GM21447 (cell line): ENCODE data around the gene LELP1.
"Not testable (repeated sequence)": the region's sequence is repeated elsewhere in the genome, so short reads cannot be mapped to it uniquely, and the experiment has no call there.

ENCODE experiments used
- ATAC-seq: cut with Tn5 transposase; IDR thresholded peaks from one replicate; pipeline ENCODE4 v1.9.1; 2021; ENCODE audit not compliant: unreplicated experiment

LELP1 gene

DNA sequence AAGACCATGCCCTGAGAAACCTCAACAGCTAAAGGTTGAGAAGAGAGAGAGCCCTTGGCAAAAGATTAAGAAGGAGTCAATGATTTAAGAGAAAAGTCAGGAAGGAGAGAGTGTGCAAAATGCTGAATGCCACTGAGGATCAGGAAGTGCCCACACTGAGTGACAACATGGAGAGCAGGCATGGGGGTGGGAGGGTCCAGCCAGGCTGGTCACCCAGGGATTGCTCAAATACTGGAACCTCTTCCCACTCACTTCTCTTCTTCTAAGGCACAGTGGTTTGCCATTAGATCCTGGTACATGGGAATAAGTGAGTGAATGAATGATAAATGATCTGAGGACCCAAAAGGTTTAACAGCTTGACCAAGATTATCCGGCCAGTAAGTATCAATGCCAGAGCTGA, 25.3 kb downstream of the LELP1 start:
- ATAC-seq = no peak

GRCh38 chr1:153229076-153229829, 26.0 kb downstream of the LELP1 start:
- not testable (repeated sequence) for ATAC-seq

DNA sequence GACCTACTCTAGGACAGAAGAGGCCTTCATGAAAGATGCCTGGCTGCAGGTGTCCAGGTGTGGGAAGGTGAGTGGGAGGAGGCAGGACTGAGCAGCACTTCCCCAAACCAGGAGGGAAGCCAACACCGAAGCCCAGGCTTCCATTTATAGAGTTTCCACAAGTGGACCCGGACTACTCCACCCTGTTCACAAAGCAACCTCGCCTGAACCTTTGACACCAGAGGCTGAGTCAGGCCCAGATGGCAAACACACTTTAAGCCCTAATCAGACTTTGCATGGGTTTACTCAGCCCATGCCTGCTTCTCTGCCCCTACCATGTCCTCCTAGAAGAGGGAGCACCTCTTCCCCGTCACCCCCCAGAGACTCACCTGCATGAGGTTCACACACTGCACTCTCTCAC, 28.1 kb downstream of the LELP1 start:
- ATAC-seq = no peak

DNA sequence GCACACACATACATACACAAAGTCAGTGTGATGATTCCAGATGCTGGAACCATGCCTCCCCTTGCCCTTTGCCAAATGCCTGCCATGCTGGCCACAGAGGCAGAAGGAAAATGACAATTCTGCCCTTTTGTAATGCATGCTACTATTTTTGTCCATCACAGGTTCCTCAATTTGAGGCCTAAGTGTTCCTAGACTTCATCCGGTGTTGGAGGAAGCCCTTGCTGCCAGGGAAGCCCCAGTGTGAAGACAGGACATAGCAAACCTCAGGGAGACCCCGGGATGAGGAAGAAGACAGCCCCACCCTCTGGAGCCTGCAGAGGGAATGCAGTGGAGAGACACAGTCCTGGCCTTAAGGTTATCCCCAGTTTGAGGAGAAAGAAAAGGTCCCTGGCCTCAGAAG, 28.6 kb downstream of the LELP1 start:
- no peak for ATAC-seq

- ATAC-seq = no peak
Measured at GRCh38 chr1:153232553-153232952, 29.3 kb downstream of the LELP1 start.

DNA sequence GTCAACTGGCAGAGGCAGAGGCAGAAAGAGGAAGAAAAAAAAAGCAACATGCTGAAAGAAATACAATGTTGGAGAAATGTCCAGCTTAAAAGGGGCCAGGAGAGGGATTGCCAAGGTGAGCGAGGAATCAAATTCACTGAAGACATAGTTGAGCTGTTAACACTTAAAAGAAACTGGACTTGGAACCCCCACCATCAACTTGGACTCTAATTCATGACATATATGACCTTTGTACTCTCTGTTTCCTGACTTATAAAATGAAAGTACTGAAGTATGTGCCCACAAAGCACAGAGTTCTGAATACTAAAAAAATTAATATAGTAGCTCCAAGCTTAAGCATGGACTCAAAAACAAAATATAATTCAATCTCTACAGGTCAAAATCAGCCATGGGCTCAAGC, 30.2 kb downstream of the LELP1 start:
- ATAC-seq = no peak

GRCh38 chr1:153238527-153238926, 35.3 kb downstream of the LELP1 start:
- no peak for ATAC-seq

DNA sequence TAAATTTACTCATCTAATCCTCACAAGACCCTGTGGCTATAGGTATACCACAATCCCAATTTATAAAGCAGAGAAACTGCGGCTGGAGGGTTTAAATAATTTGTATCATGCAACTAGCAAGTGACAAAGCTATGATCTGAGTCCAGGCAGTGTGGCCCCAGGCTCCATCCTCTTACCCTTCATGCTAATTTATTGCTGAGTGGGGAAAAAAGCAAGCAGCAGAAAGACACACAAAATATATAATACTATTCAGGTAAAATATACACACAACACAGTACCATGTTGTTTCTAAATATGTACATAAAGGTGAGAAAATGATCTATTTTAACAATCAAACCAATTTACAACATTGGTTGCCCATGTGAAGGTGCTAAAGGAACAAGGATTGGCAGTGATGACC, 38.9 kb downstream of the LELP1 start:
- no peak for ATAC-seq

GRCh38 chr1:153245466-153245865, 42.2 kb downstream of the LELP1 start:
- no peak for ATAC-seq

- no peak for ATAC-seq
Measured at GRCh38 chr1:153246018-153246417, 42.8 kb downstream of the LELP1 start.

GRCh38 chr1:153246825-153247224, 43.6 kb downstream of the LELP1 start:
- ATAC-seq = no peak

DNA sequence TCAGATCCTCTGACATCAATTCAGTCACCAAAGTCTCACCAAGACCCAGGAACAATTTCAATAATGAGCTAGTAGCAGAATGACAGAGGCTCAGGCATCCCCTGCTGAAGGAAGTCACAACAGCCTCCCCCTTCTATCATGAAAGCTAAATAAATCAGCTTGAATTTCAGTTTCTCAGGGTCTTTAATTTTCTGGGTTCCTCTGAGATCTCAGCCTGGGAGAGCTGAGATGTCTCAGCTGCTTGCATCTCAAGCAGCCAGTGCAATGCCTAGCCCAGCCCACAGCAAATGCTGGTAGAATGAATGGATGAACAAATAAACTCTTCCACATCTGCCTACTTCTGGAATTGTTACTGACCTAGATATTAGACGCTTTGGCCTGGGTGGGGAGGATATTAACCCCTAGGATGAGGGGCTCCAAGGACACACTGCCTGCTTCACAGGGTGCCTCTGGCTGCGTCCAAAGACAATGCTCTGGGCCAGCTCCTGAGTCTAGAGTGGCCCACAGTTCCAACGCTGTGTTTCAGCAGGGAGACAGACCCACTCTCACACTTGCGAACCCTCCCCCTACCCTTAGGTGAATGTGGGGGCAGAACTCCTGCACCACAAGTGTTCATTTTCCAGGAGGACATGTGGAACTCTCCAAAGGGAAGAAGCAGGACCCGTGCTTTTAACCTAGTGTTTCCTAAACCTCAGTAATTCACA, 45.1 kb downstream of the LELP1 start:
- no peak for ATAC-seq

- no peak for ATAC-seq
Measured at GRCh38 chr1:153250166-153250565, 46.9 kb downstream of the LELP1 start.

DNA sequence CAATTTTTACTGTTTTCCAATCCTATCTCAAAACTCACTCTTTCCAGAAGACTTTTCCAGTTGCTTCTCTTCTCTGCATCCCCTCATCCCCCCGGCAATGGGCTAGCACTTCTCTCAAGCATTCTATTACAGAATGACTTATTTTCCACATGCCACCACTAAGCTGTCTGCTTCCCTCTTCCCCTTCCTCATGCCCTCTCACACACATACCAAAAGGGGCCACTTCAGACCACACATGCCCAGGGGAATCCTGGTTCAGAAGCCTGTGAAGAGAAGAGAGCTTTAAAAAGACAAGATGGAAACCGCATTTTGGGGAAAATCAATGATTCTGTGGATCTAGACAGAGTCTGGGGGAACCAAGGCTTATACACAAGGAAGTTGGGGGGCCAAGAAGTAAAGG, 47.9 kb downstream of the LELP1 start:
- ATAC-seq = no peak

DNA sequence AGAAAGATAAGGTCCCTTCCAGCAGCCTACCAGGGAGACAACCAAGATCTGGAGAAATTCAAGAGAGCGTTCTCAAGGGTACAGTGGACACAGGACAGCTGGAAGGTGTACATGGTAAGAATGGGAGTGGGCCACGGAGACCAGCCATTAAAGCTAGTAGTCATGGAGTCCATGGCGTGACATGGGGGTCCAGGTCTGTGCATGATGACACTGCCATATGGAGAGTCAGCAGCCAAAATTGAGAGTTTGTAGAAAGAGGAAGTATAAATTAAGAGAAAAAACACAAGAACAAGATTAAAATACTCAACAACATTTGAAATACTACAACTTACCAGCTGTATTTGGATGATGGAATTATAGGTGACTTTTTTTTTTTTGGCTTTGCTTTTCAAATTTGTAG, 48.3 kb downstream of the LELP1 start:
- no peak for ATAC-seq

GRCh38 chr1:153251988-153252387, 48.8 kb downstream of the LELP1 start:
- no peak for ATAC-seq

DNA sequence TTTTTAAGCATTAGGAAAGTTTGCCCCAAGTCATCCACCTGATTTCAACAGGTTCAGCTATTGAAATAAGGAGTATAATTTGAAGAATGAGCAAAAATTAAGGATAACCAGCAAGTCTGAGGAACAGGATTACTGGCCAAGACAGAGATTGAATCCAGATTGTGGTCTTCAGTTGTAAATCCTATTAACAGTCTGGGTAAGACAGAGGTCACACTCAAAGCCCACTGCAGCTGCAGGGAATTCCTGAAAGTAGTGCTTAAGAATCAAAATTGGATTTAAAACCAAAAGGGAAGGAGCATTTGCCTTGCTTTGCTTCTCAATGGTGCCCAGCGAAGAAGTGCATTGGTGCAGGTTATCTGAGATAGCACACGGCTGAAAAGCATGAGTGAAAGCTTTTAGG, 49.8 kb downstream of the LELP1 start:
- ATAC-seq = no peak

DNA sequence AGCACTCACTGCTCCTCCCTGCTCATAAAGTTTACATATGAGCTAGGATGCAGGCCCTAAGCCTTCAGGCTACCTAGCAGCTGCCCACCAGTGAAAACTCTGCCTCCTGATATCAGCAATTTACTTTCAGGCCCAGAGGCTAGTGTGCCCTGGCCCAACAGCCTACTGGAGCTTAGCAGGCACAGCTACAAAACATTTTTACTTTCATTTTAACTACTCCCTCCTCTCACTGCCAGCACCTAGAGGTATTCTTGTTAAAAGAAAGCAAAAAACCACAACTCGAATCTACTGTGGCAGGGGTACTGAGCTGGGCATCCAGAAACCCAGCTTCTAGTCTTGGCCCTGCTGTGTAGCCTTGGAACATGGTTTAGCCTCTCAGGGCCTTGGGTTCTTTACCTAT, 50.5 kb downstream of the LELP1 start:
- no peak for ATAC-seq
